ENCODE data around the gene RNASE12.

- no peak for TF ChIP-seq ZNF41 (CRISPR knock-in tag; conservative IDR thresholded peaks at IDR 0.05)
- TF ChIP-seq ZNF408 (CRISPR knock-in tag; IDR thresholded peaks at IDR 0.05; ENCODE audit: low read depth) = no peak
- TF ChIP-seq MED1 (CRISPR knock-in tag; IDR thresholded peaks at IDR 0.05; ENCODE audit: borderline replicate concordance) = no peak
- no peak for TF ChIP-seq EP300 (IDR thresholded peaks at IDR 0.05; ENCODE audit: low read length)
- no peak for TF ChIP-seq FOXP1 (CRISPR knock-in tag; IDR thresholded peaks at IDR 0.05)
- TF ChIP-seq NR1H2 (CRISPR knock-in tag; IDR thresholded peaks at IDR 0.05) = no peak
- no peak for TF ChIP-seq EZH2 (IDR thresholded peaks at IDR 0.05; ENCODE audit: borderline replicate concordance, low read depth, low read length)
- no peak for TF ChIP-seq ZNF121 (CRISPR knock-in tag; conservative IDR thresholded peaks at IDR 0.05)
These were observed 35.1 kb upstream of the RNASE12 start for GRCh38 chr14:20626274-20626673.

Data from K562 (cell line).